Body of pancreas (tissue), 4 donors: ENCODE measurements around the gene SPACDR.

Experiments used
- POLR2A ChIP-seq, 3 donors: fragments of 450-650 bp; IDR thresholded peaks; one replicate each; pipeline ENCODE4 v1.6.1; 2016; ENCODE audit warnings: antibody characterized with exemption in 3 of 3, mild to moderate bottlenecking in 2 of 3
- TF ChIP-seq, protein P1 (sequence below), 7 experiments: fragments of 450-650 bp in 4 of 7; fragments of 200-600 bp in 3 of 7; sonication (generic) in 3 of 7; IDR thresholded peaks; one replicate each; pipeline ENCODE4 v1.5.1; 2016 to 2019; ENCODE audit warnings: antibody characterized with exemption in 7 of 7

DNA sequence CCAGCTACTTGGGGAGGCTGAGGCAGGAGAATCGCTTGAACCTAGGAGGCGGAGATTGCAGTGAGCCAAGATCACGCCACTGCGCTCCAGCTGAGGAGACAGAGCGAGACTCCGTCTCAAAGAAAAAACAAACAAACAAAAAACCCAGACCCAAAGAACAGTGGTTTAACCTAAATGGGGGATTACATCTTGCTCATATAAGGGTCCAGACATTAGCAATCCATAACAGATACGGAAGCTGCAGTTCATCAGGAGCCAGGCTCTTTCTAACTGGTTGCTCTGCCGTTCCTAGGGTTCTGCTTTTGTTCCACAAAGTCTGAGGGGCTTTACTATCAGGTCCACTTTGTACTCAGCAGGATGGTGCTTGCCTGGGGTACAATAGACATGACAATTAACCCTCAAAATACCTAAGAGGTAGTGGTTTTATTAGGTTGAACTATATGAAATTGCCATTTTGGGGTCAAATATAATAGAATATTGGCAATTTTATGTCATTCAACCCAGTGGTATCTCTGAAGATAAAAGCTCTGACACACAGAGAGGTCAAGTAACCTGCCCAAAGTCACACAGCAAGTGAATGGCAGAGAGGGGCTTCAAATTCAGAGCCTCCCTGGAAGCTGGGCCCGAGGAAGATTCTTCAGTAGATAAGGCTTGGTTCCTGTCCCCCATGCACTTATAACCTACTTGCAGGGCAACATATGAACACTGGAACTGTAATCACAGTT, 41.0 kb upstream of the SPACDR start:
- TF ChIP-seq, protein P1, sequence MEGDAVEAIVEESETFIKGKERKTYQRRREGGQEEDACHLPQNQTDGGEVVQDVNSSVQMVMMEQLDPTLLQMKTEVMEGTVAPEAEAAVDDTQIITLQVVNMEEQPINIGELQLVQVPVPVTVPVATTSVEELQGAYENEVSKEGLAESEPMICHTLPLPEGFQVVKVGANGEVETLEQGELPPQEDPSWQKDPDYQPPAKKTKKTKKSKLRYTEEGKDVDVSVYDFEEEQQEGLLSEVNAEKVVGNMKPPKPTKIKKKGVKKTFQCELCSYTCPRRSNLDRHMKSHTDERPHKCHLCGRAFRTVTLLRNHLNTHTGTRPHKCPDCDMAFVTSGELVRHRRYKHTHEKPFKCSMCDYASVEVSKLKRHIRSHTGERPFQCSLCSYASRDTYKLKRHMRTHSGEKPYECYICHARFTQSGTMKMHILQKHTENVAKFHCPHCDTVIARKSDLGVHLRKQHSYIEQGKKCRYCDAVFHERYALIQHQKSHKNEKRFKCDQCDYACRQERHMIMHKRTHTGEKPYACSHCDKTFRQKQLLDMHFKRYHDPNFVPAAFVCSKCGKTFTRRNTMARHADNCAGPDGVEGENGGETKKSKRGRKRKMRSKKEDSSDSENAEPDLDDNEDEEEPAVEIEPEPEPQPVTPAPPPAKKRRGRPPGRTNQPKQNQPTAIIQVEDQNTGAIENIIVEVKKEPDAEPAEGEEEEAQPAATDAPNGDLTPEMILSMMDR (IDR thresholded peaks at IDR 0.05), result no peak
- TF ChIP-seq POLR2A (IDR thresholded peaks at IDR 0.05), result no peak
